H1 (cell line): Measurements from ENCODE around the gene UAP1.

Source experiments
- CTCF ChIP-seq, 3 experiments: IDR thresholded peaks; 1 replicate in 2 of 3; 2 replicates in 1 of 3; pipeline versions ENCODE4 v1.5.1 to v1.6.1; 2011; ENCODE audit warnings: low read length in 3 of 3, mild to moderate bottlenecking in 3 of 3, inconsistent platforms in 2 of 3, low read depth in 1 of 3, moderate library complexity in 1 of 3; ENCODE audit not compliant: insufficient read depth in 1 of 3; ENCODE audit errors: control extremely low read depth in 1 of 3
- EP300 ChIP-seq, 2 experiments: IDR thresholded peaks; 1 replicate in 1 of 2; 2 replicates in 1 of 2; pipeline ENCODE4 v1.6.1; 2011 to 2012; ENCODE audit warnings: low read depth in 2 of 2, low read length in 2 of 2, mild to moderate bottlenecking in 2 of 2, borderline replicate concordance in 1 of 2, inconsistent platforms in 1 of 2, moderate library complexity in 1 of 2
- ZNF274 ChIP-seq: IDR thresholded peaks from 2 replicates; pipeline ENCODE4 v1.7.0; 2012; ENCODE audit warnings: low read length, borderline replicate concordance; ENCODE audit errors: extremely low read depth

GRCh38 chr1:162619076-162619475, 57.6 kb downstream of the UAP1 start:
- TF ChIP-seq ZNF274 = no peak
- TF ChIP-seq EP300 (IDR thresholded peaks at IDR 0.05; ENCODE audit: borderline replicate concordance in 1 of 2, low read depth in 2 of 2, low read length in 2 of 2) = no peak
- TF ChIP-seq CTCF (IDR thresholded peaks at IDR 0.05; ENCODE audit: control extremely low read depth in 1 of 3, insufficient read depth in 1 of 3, low read depth in 1 of 3, low read length in 3 of 3) = no peak
